Stimulated activated CD8-positive, alpha-beta memory T cell treated with anti-CD3 and anti-CD28 coated beads, Interleukin-12 subunit alpha, Interleukin-12 subunit beta, amount 100 ng/mL, for 4 hours (primary cell): Measurements from ENCODE around the gene FAM135A.

Experiments used
- DNase-seq: peaks from one replicate; pipeline ENCODE4 v3.0.0-alpha.2; 2020; ENCODE audit warnings: low read depth

Gene FAM135A

GRCh38 chr6:70413114-70413991 is at the start of gene FAM135A:
Gene FAM135A, plus strand, starts transcription at chr6:70413508. Its CDS starts 14,835 bp downstream, at chr6:70428343.
- DNase-seq: peak; percentile 87

GRCh38 chr6:70363741-70364493 is 49.4 kb upstream of the FAM135A start:
- no peak for DNase-seq

DNA sequence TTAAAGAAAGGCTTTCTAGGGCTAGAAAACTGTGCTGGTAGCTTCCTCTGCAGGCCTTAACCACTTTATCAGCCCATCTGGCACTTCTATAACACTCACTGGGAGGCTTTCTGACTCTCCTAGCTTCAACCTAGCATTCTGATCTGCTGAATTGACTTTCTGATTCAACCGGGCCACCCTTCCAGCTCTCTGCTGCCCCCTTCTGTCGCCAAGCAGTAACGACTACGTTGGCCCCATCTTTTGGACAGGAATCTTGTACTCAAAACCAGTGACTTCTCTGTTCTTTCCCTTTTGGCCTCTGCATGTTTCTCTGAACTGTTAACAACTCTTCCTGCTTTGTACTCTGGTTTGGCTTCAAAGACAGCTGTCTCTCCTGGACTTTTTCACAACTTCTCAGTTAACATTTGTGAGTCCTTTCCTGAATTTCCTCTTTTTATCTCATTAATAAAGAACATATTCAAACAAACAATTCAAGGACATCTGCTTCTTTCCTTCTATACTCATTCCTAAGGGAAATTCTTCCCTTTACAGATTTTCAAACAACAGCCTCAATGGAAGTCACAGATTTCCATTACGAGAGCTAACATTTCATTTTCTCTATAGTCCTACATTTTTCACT is 43.9 kb upstream of the FAM135A start:
- DNase-seq: peak; percentile 14

DNA sequence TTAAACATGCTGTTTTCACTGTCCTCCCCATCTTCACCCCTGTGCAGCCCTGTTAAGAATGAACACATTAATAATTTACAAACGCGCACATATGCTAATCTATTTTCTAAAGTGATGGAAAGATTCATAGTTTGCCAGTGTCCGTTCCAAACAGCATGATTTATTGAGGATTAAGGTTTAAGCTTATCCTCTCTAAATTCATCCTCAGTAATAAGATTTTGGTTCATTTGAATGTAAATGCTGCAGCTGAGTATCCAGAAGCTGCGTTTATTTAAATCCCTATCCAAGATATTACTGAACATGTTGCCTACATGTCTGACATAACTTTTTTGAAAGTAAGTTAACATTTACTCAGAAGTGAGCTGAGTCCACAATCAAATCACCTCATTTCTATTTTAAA is 42.8 kb upstream of the FAM135A start:
- DNase-seq: no peak

DNA sequence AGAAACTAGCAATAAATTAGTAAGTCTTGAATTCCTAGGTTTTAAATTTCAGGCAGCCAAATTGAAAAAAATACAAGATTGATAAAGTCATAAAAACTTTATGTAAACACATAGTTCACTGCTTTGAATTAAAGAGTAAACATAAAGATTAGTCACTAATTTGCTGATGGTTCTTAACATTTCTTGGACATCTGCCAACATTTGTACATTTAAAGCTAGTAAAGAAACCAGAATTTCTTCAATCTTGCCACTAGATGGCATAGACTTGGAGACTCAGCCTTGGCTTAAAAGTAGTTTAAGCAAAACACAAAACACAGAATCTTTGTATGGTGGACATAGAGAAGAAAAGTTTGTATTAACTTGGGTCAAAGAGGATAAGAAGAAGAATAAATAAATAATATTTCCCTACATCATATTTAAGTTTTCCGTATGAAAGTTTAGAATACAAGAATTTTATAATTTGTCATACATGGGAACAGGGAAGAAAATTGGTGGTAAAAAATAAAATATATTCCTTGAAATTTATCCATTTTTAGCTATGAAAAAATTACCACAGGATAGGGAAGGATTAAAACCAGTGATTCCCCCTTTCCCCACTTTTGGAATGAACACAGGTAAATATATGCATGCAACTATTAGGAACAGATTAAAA is 41.7 kb upstream of the FAM135A start:
- no peak for DNase-seq

- DNase-seq: no peak
These were observed 38.1 kb upstream of the FAM135A start for GRCh38 chr6:70375166-70375565.

GRCh38 chr6:70375882-70376281 is 37.4 kb upstream of the FAM135A start:
- no peak for DNase-seq

GRCh38 chr6:70376628-70377027 is 36.7 kb upstream of the FAM135A start:
- no peak for DNase-seq

DNA sequence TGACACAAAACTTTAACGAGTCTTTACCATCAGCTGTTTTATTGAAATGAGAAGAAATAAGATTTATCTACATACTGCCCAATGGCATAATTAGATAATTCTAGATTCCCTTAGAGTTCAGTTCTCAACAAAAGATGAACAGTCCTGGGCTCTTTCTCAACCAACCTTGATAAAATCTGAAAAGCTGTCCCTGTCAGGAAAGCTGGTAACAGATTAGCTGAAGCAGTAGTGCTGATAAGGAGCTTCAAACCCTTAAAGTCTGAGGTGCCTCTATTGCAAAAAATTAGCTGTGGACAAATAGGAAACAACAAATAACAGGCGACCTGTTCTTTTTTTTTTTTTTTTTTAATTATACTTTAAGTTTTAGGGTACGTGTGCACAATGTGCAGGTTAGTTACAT is 35.9 kb upstream of the FAM135A start:
- DNase-seq: no peak

DNA sequence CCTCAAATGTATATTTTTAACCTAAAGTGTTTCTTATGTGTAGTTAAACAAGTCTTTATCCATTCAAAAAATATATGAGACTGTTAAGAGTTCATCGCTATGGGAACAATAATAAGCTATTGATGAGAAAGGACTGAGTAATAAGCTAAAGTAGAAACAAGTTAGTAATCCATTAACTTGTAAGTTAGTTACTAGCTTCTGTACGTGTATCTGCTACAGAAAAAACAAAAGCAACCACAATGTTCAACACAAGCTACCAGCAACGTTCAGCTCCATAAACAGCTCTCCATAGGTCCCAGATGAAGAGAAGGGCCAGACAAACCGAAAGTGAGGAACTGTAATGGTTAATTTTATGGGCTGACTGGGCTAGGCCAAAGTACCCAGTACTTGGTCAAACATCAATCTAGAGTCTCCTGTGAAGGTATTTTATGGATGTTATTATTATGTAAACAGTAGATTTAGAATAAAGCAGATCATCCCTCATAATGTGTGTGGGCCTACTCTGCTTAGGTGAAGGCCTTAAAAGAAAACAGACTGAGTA is 33.8 kb upstream of the FAM135A start:
- DNase-seq: no peak

- no peak for DNase-seq
These were observed 33.1 kb upstream of the FAM135A start for GRCh38 chr6:70380252-70380651.

GRCh38 chr6:70380771-70381416 is 32.4 kb upstream of the FAM135A start:
- DNase-seq: no peak

GRCh38 chr6:70381417-70381782 is 31.9 kb upstream of the FAM135A start:
- DNase-seq: no peak

- no peak for DNase-seq
These were observed 27.4 kb upstream of the FAM135A start for GRCh38 chr6:70385901-70386300.

DNA sequence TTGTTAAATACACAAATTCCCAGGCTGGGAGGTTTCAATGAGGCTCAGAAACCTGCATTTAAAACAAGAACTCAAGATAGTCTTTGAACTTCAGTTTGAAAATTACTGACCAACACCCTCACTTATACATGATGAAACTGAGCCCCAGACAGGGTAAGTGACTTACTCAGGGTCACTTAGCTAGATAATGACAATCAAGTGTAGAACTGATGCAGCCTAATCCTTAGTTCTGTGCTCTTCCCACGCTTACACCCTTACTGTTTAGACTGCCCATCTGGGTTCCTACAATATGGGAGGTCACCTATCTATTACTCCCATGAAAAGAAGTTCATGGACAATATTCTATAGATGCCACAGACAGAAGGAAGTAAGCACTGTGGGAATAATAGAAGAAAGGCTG is 24.5 kb upstream of the FAM135A start:
- DNase-seq: no peak

GRCh38 chr6:70389261-70389660 is 24.0 kb upstream of the FAM135A start:
- no peak for DNase-seq

- DNase-seq: no peak
These were observed 23.2 kb upstream of the FAM135A start for GRCh38 chr6:70390067-70390466.

DNA sequence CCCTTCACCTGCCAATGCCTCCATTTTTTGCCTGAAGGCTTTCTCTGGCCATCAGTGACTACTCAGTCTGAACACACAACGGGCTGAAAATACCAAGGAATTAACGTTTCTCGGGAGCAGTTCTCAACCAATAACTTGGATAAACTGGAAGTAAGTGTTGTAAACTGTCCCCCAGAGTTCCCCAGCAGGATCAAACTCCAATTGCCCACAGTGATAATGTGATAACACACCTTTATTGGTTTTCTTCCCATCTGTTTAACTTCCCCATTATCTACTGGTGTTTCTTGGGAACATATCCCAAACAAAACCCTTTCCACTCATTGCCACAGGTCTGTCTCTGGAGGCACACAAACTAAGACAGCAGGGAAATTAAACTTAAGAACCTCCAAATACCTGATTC is 21.8 kb upstream of the FAM135A start:
- DNase-seq: no peak

- no peak for DNase-seq
These were observed 18.6 kb upstream of the FAM135A start for GRCh38 chr6:70394518-70395300.

DNA sequence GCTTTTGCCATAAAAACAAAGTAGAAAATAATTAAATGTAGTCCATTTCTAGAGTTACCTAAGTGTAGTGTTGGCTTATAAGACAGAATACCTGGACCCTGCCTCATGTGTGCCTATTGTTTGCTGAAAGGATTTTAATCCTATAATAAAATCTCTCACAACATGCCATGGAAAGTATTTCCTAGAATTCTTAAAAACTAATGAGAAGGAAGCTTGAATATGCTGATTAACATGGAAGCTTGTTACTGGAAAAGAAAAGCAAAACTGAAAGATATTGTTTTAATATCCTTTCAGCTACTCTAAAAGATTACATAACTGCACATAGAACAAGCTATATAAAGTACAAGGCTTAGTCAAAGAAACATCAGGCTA is 18.0 kb upstream of the FAM135A start:
- no peak for DNase-seq

- no peak for DNase-seq
These were observed 17.1 kb upstream of the FAM135A start for GRCh38 chr6:70396163-70396562.
